Coronary artery (tissue), 2 donors: Measurements from ENCODE around the gene GKN2.
"Not testable (repeated sequence)": the region's sequence is repeated elsewhere in the genome, so short reads cannot be mapped to it uniquely, and the experiment has no call there.

Experiments
- DNase-seq: peaks from one replicate; pipeline ENCODE4 v3.0.0-alpha.2; 2017; ENCODE audit warnings: low spot score
- H3K27ac ChIP-seq, 2 donors: fragments of 200-600 bp; sonication (generic); one replicate each; pipeline ENCODE4 v1.5.1; 2016 to 2019
- H3K4me3 ChIP-seq: fragments of 200-600 bp; sonication (generic); 2 replicates; pipeline ENCODE4 v1.5.1; 2016; ENCODE audit warnings: mild to moderate bottlenecking, moderate library complexity
- CTCF ChIP-seq: fragments of 200-600 bp; sonication (generic); IDR thresholded peaks from one replicate; pipeline ENCODE4 v1.5.1; 2019; ENCODE audit warnings: antibody characterized with exemption

GKN2 gene

DNA sequence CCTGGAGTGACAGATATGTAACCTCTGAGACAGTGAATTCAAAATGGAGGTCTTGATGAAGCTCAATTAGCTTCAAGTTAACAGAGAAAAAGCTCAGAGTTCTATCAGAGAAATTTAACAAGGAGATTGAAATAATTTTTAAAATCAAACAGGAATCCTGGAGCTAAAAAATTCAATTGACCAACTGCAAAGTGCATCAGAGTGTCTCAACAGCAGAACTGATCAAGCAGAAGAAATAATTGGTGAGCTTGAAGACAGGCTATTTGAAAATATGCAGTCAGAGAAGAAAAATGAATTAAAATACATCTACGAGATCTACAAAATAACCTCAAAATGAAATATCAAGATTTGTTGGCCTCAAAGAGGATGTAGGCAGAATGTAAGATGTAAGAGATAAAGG is 51.1 kb downstream of the GKN2 start:
- DNase-seq = no peak
- no peak overlapping the region for H3K4me3 ChIP-seq
- no peak for TF ChIP-seq CTCF
- no peak overlapping the region for H3K27ac ChIP-seq

GRCh38 chr2:68901199-68901514 is 51.5 kb downstream of the GKN2 start:
- no peak for DNase-seq
- TF ChIP-seq CTCF = no peak
- Histone ChIP-seq H3K4me3 (no peak overlapping the region), H3K27ac (no peak overlapping the region)

DNA sequence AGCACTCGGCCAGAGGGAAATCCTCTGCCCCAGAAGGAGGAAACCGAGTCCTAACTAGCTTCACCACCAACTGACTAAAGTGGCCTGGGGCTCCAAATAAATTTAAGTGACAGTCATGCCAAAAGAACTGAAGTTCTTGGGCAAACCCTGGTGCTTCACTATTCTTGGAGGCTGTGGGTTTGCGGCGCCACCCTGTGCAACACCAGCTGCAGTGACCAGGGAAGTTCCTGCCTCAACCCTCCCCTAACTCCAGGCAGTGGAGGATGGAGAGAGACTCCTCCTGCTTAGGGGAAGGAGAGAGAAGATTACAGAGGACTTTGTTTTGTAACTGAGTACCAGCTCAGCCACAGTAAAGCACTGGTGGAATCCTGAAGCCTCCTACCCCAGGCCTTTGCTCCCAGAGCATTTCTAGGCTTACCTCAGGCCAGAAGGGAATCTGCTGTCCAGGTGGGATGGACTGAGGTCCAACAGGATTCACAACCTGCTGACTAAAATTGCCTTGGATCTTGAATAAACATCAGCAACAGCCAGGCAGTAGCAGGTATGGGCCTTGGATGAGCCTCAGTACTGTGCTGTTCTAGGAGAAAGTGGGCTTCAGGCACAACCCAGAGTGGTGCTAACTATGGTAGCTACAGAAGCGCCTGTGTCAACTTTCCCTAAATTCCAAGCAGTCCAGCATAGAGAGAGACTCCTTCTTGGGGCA is 52.0 kb downstream of the GKN2 start:
- Histone ChIP-seq H3K4me3 (no peak overlapping the region), H3K27ac (no peak overlapping the region)
- DNase-seq = no peak
- TF ChIP-seq CTCF = no peak

GRCh38 chr2:68895981-68896380 is 56.7 kb downstream of the GKN2 start:
- H3K4me3 ChIP-seq, DNase-seq, H3K27ac ChIP-seq: not testable (repeated sequence)
